ENCODE measurements around the gene DYTN.

The DYTN gene

DNA sequence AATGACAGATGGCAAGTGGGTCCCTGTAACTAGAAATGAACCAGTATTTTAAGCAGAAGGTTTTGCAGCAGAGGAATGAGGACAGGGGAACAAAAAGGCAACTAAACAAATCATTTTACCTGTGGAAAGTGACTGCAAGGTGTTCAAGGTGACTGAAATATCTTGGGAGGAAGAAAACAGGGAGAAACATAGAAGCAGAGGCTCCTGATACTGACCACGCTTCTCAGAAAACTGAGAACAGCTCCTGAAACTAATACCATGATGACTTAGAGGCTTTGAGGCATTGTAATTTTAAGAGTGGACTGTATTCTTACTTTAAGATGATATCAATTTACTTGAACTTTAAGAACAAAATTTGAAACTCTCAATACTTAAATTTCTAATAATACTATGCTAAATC is at the start of gene DYTN:
DYTN (minus strand) TSS at position 101 of the 400 bp plus-strand sequence. CDS start 117 bp downstream, outside the sequence.
- no peak within 1 kb of the TSS for H3K27ac ChIP-seq
- no peak for TF ChIP-seq ZFX (IDR thresholded peaks at IDR 0.05; ENCODE audit: borderline replicate concordance)
- no peak for TF ChIP-seq CTCF (IDR thresholded peaks at IDR 0.05)

- no peak for TF ChIP-seq CTCF (IDR thresholded peaks at IDR 0.05)
- TF ChIP-seq ZFX (IDR thresholded peaks at IDR 0.05; ENCODE audit: borderline replicate concordance): no peak
- peak overlapping the region; percentile 79 for H3K27ac ChIP-seq
These were observed 48.1 kb upstream of the DYTN start for GRCh38 chr2:206766057-206766930.

DNA sequence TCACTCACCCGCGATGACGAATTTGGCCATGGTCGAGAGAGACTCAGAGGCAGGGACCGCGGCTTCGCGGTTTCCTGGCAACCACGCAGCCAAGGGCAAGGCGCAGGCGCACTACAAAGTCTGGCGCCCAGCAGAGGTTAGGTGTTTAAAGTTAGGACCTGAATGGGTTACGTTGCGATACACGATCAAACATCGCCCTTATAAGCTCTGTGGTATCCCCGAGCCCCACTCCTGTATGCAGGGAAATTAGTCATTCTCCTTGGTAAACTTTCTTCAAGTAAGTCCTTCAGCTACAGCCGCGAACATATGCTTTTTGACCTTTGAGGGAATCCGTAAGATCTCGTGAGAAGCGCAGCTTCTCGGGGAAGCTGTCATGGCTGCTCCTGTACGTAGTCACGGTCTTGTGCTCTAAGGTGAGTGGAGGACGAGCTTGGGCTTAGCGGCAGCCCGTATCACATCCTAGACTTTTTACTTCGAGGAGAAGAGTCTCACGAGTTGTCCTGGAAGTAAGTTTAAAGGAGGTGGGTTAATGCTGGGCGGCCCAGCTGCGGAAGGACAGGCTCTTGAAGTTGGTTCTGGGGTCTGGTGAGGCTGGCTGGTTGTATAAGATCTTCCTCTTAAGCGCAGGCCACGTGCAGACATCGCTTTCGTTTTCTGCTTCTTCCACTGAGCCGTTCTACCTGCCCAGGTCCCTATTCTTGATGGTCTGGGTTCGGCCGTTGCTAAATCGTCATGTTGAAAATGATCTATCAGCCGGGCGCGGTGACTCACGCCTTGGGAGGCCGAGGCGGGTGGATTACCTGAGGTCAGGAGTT is 47.3 kb upstream of the DYTN start, which contains the start of the genes FASTKD2 and MDH1B:
FASTKD2 (plus strand) TSS at position 365 of the 815 bp plus-strand sequence. CDS start 1,088 bp downstream, outside the sequence.
MDH1B (minus strand) TSS at position 87 of the 815 bp plus-strand sequence; CDS start at position 30, 57 bp downstream.
- H3K27ac ChIP-seq: peak within 1 kb of the TSS; percentile 79

GRCh38 chr2:206764673-206765241 is 46.6 kb upstream of the DYTN start:
- H3K27ac ChIP-seq: peak overlapping the region; percentile 79

More for the DNA sequence above, 47.3 kb upstream of the DYTN start, which contains the start of the genes FASTKD2 and MDH1B:
- TF ChIP-seq ZFX (IDR thresholded peaks at IDR 0.05; ENCODE audit: borderline replicate concordance): no peak
- TF ChIP-seq CTCF (IDR thresholded peaks at IDR 0.05): no peak

DNA sequence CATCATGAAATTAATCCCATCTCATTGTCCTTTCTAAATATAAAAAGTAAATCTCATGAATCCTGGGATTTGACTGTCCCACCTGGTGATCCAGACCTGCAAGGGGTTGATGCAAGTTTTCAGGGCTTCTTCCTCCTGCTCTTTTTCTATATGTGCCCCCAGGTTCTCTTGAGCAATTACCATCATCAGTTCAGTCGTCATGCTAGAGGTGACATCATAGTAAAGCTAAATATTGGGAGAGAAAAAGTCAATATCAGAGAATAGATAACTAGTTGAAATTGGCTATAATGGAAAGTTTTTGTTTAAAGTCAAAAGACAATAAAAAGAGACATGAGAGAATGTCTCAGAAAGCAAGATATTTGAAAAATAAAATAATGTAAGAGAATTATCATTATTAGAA is 38.6 kb upstream of the DYTN start:
- no peak for TF ChIP-seq CTCF (IDR thresholded peaks at IDR 0.05)
- no peak for TF ChIP-seq ZFX (IDR thresholded peaks at IDR 0.05; ENCODE audit: borderline replicate concordance)
- H3K27ac ChIP-seq: no peak overlapping the region

More at GRCh38 chr2:206764673-206765241, 46.6 kb upstream of the DYTN start:
- TF ChIP-seq CTCF (IDR thresholded peaks at IDR 0.05) (no peak), ZFX (IDR thresholded peaks at IDR 0.05; ENCODE audit: borderline replicate concordance) (no peak)

- no peak overlapping the region for H3K27ac ChIP-seq
- TF ChIP-seq ZFX (IDR thresholded peaks at IDR 0.05; ENCODE audit: borderline replicate concordance): no peak
- TF ChIP-seq CTCF (IDR thresholded peaks at IDR 0.05): no peak
These were observed 22.6 kb upstream of the DYTN start for GRCh38 chr2:206740800-206741199.
